ENCODE results near the gene PLXNA2.

The PLXNA2 gene

GRCh38 chr1:208268541-208269337 lies 24.6 kb upstream of the PLXNA2 start:
- Histone ChIP-seq H4K20me1 (no peaks in the 10 kb centered on the region), H3K4me2 (no peak overlapping the region), H3K27me3 (no peaks in the 10 kb centered on the region), H3K4me1 (no peaks in the 10 kb centered on the region), H3K9me3 (no peaks in the 10 kb centered on the region), H3K9ac (no peak overlapping the region), H3K27ac (no peak overlapping the region), H3K36me3 (no peaks in the 10 kb centered on the region), H3K4me3 (no peak overlapping the region)
- no peak for TF ChIP-seq Cebpa-rat (IDR thresholded peaks at IDR 0.05)

- no peak overlapping the region for H3K4me3 ChIP-seq
These were observed 21.3 kb upstream of the PLXNA2 start for GRCh38 chr1:208265525-208265924.

GRCh38 chr1:208265122-208265469 lies 20.9 kb upstream of the PLXNA2 start:
- Histone ChIP-seq H3K4me2 (no peak overlapping the region), H3K4me1 (no peaks in the 10 kb centered on the region), H3K36me3 (no peaks in the 10 kb centered on the region), H3K27ac (no peak overlapping the region), H3K9me3 (peaks cover 4% of the 10 kb centered on the region; the same call in 1 of the 2 replicates), H3K9ac (no peak overlapping the region), H3K27me3 (no peaks in the 10 kb centered on the region), H3K4me3 (no peak overlapping the region), H4K20me1 (no peaks in the 10 kb centered on the region)
- no peak for TF ChIP-seq Cebpa-rat (IDR thresholded peaks at IDR 0.05)

More at GRCh38 chr1:208265525-208265924, 21.3 kb upstream of the PLXNA2 start:
- Histone ChIP-seq H3K27ac (no peak overlapping the region), H3K36me3 (no peaks in the 10 kb centered on the region), H3K9ac (no peak overlapping the region), H4K20me1 (no peaks in the 10 kb centered on the region), H3K27me3 (no peaks in the 10 kb centered on the region), H3K4me1 (no peaks in the 10 kb centered on the region), H3K4me2 (no peak overlapping the region), H3K9me3 (no peaks in the 10 kb centered on the region)
- no peak for TF ChIP-seq Cebpa-rat (IDR thresholded peaks at IDR 0.05)

GRCh38 chr1:208264469-208265121 lies 20.4 kb upstream of the PLXNA2 start:
- no peak overlapping the region for H3K27ac ChIP-seq
- H3K9me3 ChIP-seq, result peaks cover 6% of the 10 kb centered on the region; the same call in 1 of the 2 replicates
- no peaks in the 10 kb centered on the region for H4K20me1 ChIP-seq
- H3K4me2 ChIP-seq, result no peak overlapping the region
- H3K4me3 ChIP-seq, result no peak overlapping the region
- no peaks in the 10 kb centered on the region for H3K4me1 ChIP-seq
- H3K36me3 ChIP-seq, result no peaks in the 10 kb centered on the region
- no peak for TF ChIP-seq Cebpa-rat (IDR thresholded peaks at IDR 0.05)
- H3K27me3 ChIP-seq, result no peaks in the 10 kb centered on the region
- no peak overlapping the region for H3K9ac ChIP-seq

GRCh38 chr1:208261874-208262273 lies 17.7 kb upstream of the PLXNA2 start:
- no peak for TF ChIP-seq Cebpa-rat (IDR thresholded peaks at IDR 0.05)
- H4K20me1 ChIP-seq, result no peaks in the 10 kb centered on the region
- no peaks in the 10 kb centered on the region for H3K36me3 ChIP-seq
- no peaks in the 10 kb centered on the region for H3K27me3 ChIP-seq
- H3K4me2 ChIP-seq, result no peak overlapping the region
- no peaks in the 10 kb centered on the region for H3K4me1 ChIP-seq
- no peak overlapping the region for H3K27ac ChIP-seq
- peaks cover 6% of the 10 kb centered on the region; the same call in 1 of the 2 replicates for H3K9me3 ChIP-seq
- H3K4me3 ChIP-seq, result no peak overlapping the region
- H3K9ac ChIP-seq, result no peak overlapping the region

GRCh38 chr1:208258277-208258676 lies 14.1 kb upstream of the PLXNA2 start:
- H4K20me1 ChIP-seq, result no peaks in the 10 kb centered on the region
- H3K4me2 ChIP-seq, result no peak overlapping the region
- H3K9me3 ChIP-seq, result peaks cover 6% of the 10 kb centered on the region; the same call in 1 of the 2 replicates
- no peak overlapping the region for H3K9ac ChIP-seq
- TF ChIP-seq Cebpa-rat (IDR thresholded peaks at IDR 0.05), result no peak
- no peaks in the 10 kb centered on the region for H3K4me1 ChIP-seq
- no peak overlapping the region for H3K27ac ChIP-seq
- H3K27me3 ChIP-seq, result no peaks in the 10 kb centered on the region
- H3K36me3 ChIP-seq, result no peaks in the 10 kb centered on the region
- no peak overlapping the region for H3K4me3 ChIP-seq

- Histone ChIP-seq H3K4me1 (no peaks in the 10 kb centered on the region), H3K27me3 (no peaks in the 10 kb centered on the region), H3K9ac (no peak overlapping the region), H3K4me3 (no peak overlapping the region), H3K36me3 (no peaks in the 10 kb centered on the region), H3K4me2 (no peak overlapping the region), H3K27ac (no peak overlapping the region), H4K20me1 (no peaks in the 10 kb centered on the region), H3K9me3 (peaks cover 6% of the 10 kb centered on the region; the same call in 1 of the 2 replicates)
- no peak for TF ChIP-seq Cebpa-rat (IDR thresholded peaks at IDR 0.05)
These were observed 13.2 kb upstream of the PLXNA2 start for GRCh38 chr1:208257351-208257750.

GRCh38 chr1:208256556-208256955 lies 12.4 kb upstream of the PLXNA2 start:
- Histone ChIP-seq H3K27ac (no peak overlapping the region), H4K20me1 (no peaks in the 10 kb centered on the region), H3K27me3 (no peaks in the 10 kb centered on the region), H3K4me1 (no peaks in the 10 kb centered on the region), H3K36me3 (no peaks in the 10 kb centered on the region), H3K9ac (no peak overlapping the region), H3K9me3 (peaks cover 6% of the 10 kb centered on the region; the same call in 1 of the 2 replicates), H3K4me2 (no peak overlapping the region), H3K4me3 (no peak overlapping the region)
- no peak for TF ChIP-seq Cebpa-rat (IDR thresholded peaks at IDR 0.05)

- no peak for TF ChIP-seq Cebpa-rat (IDR thresholded peaks at IDR 0.05)
- no peaks in the 10 kb centered on the region for H3K27me3 ChIP-seq
- no peak overlapping the region for H3K27ac ChIP-seq
- H3K36me3 ChIP-seq, result no peaks in the 10 kb centered on the region
- H3K9ac ChIP-seq, result no peak overlapping the region
- no peaks in the 10 kb centered on the region for H3K4me1 ChIP-seq
- H3K4me2 ChIP-seq, result no peak overlapping the region
- no peaks in the 10 kb centered on the region for H4K20me1 ChIP-seq
- H3K4me3 ChIP-seq, result no peak overlapping the region
- peaks cover 6% of the 10 kb centered on the region; the same call in 1 of the 2 replicates for H3K9me3 ChIP-seq
These were observed 11.9 kb upstream of the PLXNA2 start for GRCh38 chr1:208256091-208256490.

GRCh38 chr1:208254862-208255261 lies 10.7 kb upstream of the PLXNA2 start:
- H3K4me3 ChIP-seq, result no peak overlapping the region
- H3K27ac ChIP-seq, result no peak overlapping the region
- TF ChIP-seq Cebpa-rat (IDR thresholded peaks at IDR 0.05), result no peak
- H3K9ac ChIP-seq, result no peak overlapping the region
- H3K36me3 ChIP-seq, result no peaks in the 10 kb centered on the region
- no peaks in the 10 kb centered on the region for H3K9me3 ChIP-seq
- H3K27me3 ChIP-seq, result no peaks in the 10 kb centered on the region
- no peaks in the 10 kb centered on the region for H4K20me1 ChIP-seq
- H3K4me1 ChIP-seq, result no peaks in the 10 kb centered on the region
- H3K4me2 ChIP-seq, result no peak overlapping the region
